ENCODE data around the gene LPP. TPM values are rescaled to one million over a fixed set of nuclear protein-coding genes. Genes with fewer than 3 reads are reported as not detected.

LPP gene
- total RNA-seq, 4 donors from 2014 or later, result 1,872 to 3,079 (median 2,300) TPM

DNA sequence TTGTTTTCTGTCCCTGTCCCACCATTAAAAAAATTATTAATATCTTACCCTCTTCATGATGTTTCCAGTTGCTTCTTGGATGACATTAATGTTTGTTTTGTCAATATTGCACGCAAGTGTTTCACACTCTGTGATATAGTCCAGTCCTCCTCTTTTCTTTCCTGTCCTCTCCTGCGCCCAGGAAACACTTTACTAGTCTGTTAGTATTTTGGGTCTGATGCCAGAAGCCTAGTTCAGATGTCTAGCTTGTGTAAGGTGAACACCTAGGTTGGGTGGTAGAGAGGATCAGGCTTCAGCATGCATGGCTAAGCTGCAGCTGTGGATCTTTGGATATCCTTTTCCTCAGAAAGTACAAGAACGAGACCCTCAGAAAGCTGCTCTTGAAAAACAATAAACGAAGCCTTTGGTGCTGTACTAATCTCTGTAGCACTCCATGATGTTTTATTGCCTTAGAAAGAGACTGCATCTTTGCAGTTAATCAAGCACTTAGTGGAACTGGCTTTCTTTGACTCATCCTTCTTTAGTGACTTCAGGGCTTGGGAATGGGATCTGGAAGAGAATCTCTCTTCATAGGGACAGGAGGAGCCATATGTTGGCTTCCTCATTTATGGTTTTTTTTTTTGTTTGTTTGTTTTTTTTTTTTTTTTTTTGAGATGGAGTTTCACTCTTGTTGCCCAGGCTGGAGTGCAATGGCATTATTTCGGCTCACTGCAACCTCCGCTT lies 253.4 kb downstream of the LPP start:
- peak overlapping the region in 2 of 4 donors; percentile 5 to 8 for H3K27ac ChIP-seq (replicated peaks in 1 of 4)
- no peak overlapping the region for H3K4me3 ChIP-seq
- peaks cover 7 to 47% (median 18%) of the 10 kb centered on the region in 4 donors for H3K36me3 ChIP-seq
- H3K27me3 ChIP-seq, result no peaks in the 10 kb centered on the region
- peaks cover 0 to 80% (median 57%) of the 10 kb centered on the region in 4 donors for H3K4me1 ChIP-seq
- intact Hi-C loops (cut with DNase I), result no loop called here
- peak in 1 of 2 donors; percentile 10 for TF ChIP-seq POLR2AphosphoS5 (IDR thresholded peaks at IDR 0.05)
- TF ChIP-seq, protein P1, sequence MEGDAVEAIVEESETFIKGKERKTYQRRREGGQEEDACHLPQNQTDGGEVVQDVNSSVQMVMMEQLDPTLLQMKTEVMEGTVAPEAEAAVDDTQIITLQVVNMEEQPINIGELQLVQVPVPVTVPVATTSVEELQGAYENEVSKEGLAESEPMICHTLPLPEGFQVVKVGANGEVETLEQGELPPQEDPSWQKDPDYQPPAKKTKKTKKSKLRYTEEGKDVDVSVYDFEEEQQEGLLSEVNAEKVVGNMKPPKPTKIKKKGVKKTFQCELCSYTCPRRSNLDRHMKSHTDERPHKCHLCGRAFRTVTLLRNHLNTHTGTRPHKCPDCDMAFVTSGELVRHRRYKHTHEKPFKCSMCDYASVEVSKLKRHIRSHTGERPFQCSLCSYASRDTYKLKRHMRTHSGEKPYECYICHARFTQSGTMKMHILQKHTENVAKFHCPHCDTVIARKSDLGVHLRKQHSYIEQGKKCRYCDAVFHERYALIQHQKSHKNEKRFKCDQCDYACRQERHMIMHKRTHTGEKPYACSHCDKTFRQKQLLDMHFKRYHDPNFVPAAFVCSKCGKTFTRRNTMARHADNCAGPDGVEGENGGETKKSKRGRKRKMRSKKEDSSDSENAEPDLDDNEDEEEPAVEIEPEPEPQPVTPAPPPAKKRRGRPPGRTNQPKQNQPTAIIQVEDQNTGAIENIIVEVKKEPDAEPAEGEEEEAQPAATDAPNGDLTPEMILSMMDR (IDR thresholded peaks at IDR 0.05), result no peak
- H3K9me3 ChIP-seq, result no peaks in the 10 kb centered on the region
- WGBS, result 71% methylated on average over 6 of the region's 6 CpGs
- DNase-seq (ENCODE audit: extremely low spot score), result no peak

DNA sequence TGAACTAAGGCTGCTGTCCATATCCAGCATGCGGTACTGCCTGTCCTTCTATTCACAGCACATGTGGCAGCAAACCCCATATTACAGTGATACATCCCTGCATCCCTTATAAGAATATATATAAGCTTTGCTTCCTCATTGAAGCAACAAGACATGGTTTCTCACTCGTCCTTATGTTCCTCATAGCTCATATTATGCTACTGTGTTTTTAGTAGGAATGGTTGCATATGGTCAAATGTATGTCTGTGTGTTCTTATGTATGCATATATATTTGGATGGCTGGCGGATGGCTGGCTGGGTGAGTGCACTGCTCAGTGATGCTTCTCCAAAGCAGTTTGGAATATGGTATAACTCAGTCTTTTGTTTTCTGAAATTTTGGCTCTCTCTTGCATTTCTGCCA lies 254.9 kb downstream of the LPP start:
- Histone ChIP-seq H3K36me3 (peaks cover 7 to 47% (median 18%) of the 10 kb centered on the region in 4 donors), H3K27ac (replicated peaks in 1 of 4) (no peak overlapping the region), H3K27me3 (no peaks in the 10 kb centered on the region), H3K4me1 (peaks cover 0 to 80% (median 60%) of the 10 kb centered on the region in 4 donors), H3K9me3 (no peaks in the 10 kb centered on the region), H3K4me3 (no peak overlapping the region)
- WGBS, result 86% methylated on average over 3 of the region's 3 CpGs
- no peak for TF ChIP-seq POLR2A (IDR thresholded peaks at IDR 0.05; ENCODE audit: low read depth)
- no peak for TF ChIP-seq POLR2AphosphoS5 (IDR thresholded peaks at IDR 0.05)
- intact Hi-C loops (cut with DNase I), result no loop called here
- DNase-seq (ENCODE audit: extremely low spot score), result no peak

DNA sequence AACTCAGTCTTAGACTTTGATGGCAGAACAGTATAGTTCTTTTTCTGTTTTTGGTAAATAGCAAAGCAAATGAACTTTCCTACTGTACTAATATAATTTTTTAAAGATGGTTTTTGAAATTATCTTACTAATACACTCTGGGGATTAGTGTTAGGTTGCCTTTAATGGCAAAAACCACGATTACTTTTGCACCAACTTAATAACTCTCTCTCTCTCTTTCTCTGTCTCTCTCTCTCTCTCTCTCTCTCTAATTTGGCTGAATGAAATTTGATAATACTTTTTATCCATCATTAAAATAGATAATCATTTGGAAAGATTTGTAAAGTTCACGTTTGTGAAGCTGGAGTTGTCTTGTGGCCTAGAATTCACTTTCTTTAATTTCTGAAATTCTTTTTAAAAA lies 257.8 kb downstream of the LPP start:
- no peaks in the 10 kb centered on the region for H3K27me3 ChIP-seq
- intact Hi-C loops (cut with DNase I), result no loop called here
- no peak overlapping the region for H3K4me3 ChIP-seq
- TF ChIP-seq EP300 (IDR thresholded peaks at IDR 0.05) (no peak), POLR2A (IDR thresholded peaks at IDR 0.05; ENCODE audit: low read depth) (no peak), POLR2AphosphoS5 (IDR thresholded peaks at IDR 0.05) (no peak)
- TF ChIP-seq, protein P1 (IDR thresholded peaks at IDR 0.05), result no peak
- H3K27ac ChIP-seq (replicated peaks in 1 of 4), result no peak overlapping the region
- DNase-seq (ENCODE audit: extremely low spot score), result no peak
- H3K9me3 ChIP-seq, result no peaks in the 10 kb centered on the region
- H3K4me1 ChIP-seq, result peaks cover 0 to 77% (median 64%) of the 10 kb centered on the region in 4 donors
- peaks cover 0 to 40% (median 6%) of the 10 kb centered on the region in 4 donors for H3K36me3 ChIP-seq
- WGBS, result 81% methylated on average over 2 of the region's 2 CpGs

DNA sequence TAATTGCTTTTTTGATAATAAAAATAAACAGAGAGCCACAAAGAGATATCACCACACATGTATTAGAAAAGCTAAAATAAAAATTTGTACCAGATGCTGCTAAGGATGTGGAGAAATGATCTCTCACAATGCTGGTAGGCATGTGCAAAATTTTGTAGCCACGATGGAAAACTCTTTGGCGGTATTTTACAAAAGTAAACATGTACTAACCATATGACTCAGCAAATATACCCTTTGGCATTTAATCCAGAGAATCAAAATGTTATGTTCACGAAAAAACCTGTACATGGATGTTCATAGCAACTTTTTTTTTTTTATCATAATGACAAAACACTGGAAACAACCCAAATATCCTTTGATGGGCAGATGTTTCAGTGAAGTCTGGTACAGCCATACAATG lies 261.2 kb downstream of the LPP start:
- no peak for TF ChIP-seq POLR2A (IDR thresholded peaks at IDR 0.05; ENCODE audit: low read depth)
- no peak for TF ChIP-seq POLR2AphosphoS5 (IDR thresholded peaks at IDR 0.05)
- TF ChIP-seq, protein P1 (IDR thresholded peaks at IDR 0.05), result no peak
- no peak for TF ChIP-seq EP300 (IDR thresholded peaks at IDR 0.05)
- H3K4me3 ChIP-seq, result no peak overlapping the region
- peaks cover 0 to 13% (median 0%) of the 10 kb centered on the region in 4 donors for H3K36me3 ChIP-seq
- intact Hi-C loops (cut with DNase I), result no loop called here
- no peaks in the 10 kb centered on the region for H3K9me3 ChIP-seq
- 40% methylated on average over 3 of the region's 3 CpGs for WGBS
- no peak for DNase-seq (ENCODE audit: extremely low spot score)
- peaks cover 0 to 62% (median 54%) of the 10 kb centered on the region in 4 donors for H3K4me1 ChIP-seq
- peak overlapping the region in 2 of 4 donors; percentile 4 to 18 for H3K27ac ChIP-seq (replicated peaks in 1 of 4)
- H3K27me3 ChIP-seq, result no peaks in the 10 kb centered on the region

DNA sequence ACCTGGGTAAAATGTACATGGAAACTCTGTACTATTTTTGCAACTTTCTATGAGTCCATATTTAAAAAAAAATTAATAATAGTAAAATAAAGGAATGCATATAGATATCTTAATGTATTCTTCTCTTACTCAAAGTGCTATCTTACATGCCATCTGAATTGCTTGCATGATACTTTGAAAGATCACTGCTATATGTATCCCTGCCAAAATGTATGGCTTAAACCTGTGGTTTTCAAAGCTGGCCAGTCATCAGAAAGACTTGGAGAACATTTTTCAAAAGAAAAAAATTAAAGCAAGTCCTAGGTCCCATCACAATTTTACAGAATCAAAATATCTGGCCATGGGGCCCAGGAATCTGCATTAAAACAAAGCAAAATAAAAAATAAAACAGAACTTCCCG lies 262.1 kb downstream of the LPP start:
- WGBS, result 81% methylated on average over 1 of the region's 1 CpG
- TF ChIP-seq EP300 (IDR thresholded peaks at IDR 0.05) (no peak), POLR2A (IDR thresholded peaks at IDR 0.05; ENCODE audit: low read depth) (no peak), POLR2AphosphoS5 (IDR thresholded peaks at IDR 0.05) (no peak)
- H3K27me3 ChIP-seq, result no peaks in the 10 kb centered on the region
- DNase-seq (ENCODE audit: extremely low spot score), result no peak
- peak overlapping the region in 1 of 4 donors; percentile 48 for H3K27ac ChIP-seq (replicated peaks in 1 of 4)
- peaks cover 4 to 66% (median 59%) of the 10 kb centered on the region in 4 donors for H3K4me1 ChIP-seq
- no peak overlapping the region for H3K4me3 ChIP-seq
- intact Hi-C loops (cut with DNase I), result no loop called here
- H3K36me3 ChIP-seq, result peaks cover 0 to 5% (median 0%) of the 10 kb centered on the region in 4 donors
- H3K9me3 ChIP-seq, result no peaks in the 10 kb centered on the region
